Osteocyte (in vitro differentiated cells): ENCODE results near the gene ERGIC1. TPM values are rescaled to one million over a fixed set of nuclear protein-coding genes. Genes with fewer than 3 reads are reported as not detected.

ENCODE experiments used
- DNase-seq: peaks from one replicate; pipeline ENCODE4 v3.0.0; 2021; ENCODE audit warnings: mixed read lengths; ENCODE audit not compliant: unreplicated experiment; ENCODE audit errors: extremely low spot score
- H3K27ac Mint-ChIP-seq: one replicate; pipeline ENCODE4 v1.8.0; 2021; ENCODE audit warnings: mild to moderate bottlenecking, mixed read lengths; ENCODE audit not compliant: unreplicated experiment
- H3K27me3 Mint-ChIP-seq: one replicate; pipeline ENCODE4 v1.8.0; 2021; ENCODE audit warnings: mixed read lengths; ENCODE audit not compliant: unreplicated experiment
- H3K36me3 Mint-ChIP-seq: one replicate; pipeline ENCODE4 v1.8.0; 2021; ENCODE audit warnings: mixed read lengths; ENCODE audit not compliant: unreplicated experiment
- H3K4me1 Mint-ChIP-seq: one replicate; pipeline ENCODE4 v1.8.0; 2021; ENCODE audit warnings: mixed read lengths; ENCODE audit not compliant: unreplicated experiment
- H3K4me3 Mint-ChIP-seq: one replicate; pipeline ENCODE4 v1.8.0; 2021; ENCODE audit warnings: mild to moderate bottlenecking, moderate library complexity, mixed read lengths; ENCODE audit not compliant: unreplicated experiment
- H3K9me3 Mint-ChIP-seq: one replicate; pipeline ENCODE4 v1.8.0; 2021; ENCODE audit warnings: mixed read lengths; ENCODE audit not compliant: unreplicated experiment
- CTCF ChIP-seq: fragments of 200-600 bp; sonication (generic); IDR thresholded peaks from 2 replicates; pipeline ENCODE4 v1.5.0; 2021; ENCODE audit warnings: antibody characterized with exemption, mild to moderate bottlenecking, moderate library complexity
- total RNA-seq: library from RNA; stranded (reverse); gene quantifications from 2 replicates; pipeline ENCODE4 v1.2.1, GENCODE V29; 2021

Gene ERGIC1
- total RNA-seq, 1 donor from 2014 or later = 174 TPM

DNA sequence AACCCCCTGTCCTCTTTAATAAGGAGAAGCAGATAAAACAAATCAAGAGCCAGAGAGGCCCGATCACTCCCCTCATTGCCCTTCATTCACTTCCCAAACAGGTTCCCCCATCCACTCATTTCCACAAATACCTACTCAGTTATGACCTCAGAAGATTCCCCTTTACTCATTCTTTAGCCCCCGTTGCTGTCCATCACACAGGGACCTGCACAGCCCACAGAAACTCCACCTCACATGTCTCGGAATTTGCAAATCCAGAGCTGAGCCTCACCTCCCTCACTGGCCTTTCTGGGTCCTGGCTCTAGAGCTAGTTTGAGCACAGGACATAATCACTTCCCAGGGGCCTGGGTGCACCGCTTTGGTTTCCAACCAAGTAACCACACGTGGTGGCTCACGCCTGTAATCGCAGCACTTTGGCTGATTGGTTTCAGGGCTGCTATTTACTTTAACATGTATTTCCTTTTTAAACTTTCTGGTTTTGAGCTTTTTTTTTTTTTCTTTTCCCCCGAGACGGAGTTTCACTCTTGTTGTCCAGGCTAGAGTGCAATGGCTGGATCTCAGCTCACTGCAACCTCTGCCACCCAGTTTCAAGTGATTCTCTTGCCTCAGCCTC lies 167.3 kb downstream of the ERGIC1 start:
- no peaks in the 10 kb centered on the region for H3K9me3 Mint-ChIP-seq
- peaks cover 14% of the 10 kb centered on the region for H3K4me1 Mint-ChIP-seq

More for the DNA sequence above, 167.3 kb downstream of the ERGIC1 start:
- H3K27me3 Mint-ChIP-seq = no peaks in the 10 kb centered on the region
- H3K4me3 Mint-ChIP-seq = no peak overlapping the region
- no peak overlapping the region for H3K27ac Mint-ChIP-seq
- TF ChIP-seq CTCF = no peak
- no peak for DNase-seq
- peaks cover 16% of the 10 kb centered on the region for H3K36me3 Mint-ChIP-seq

Other genes starting within 250 kb of the ERGIC1 start
- gene NEURL1B, start 193.0 kb upstream of the ERGIC1 start, total RNA-seq = 1.5 and 1.7 TPM in 2 replicates
- 201 and 250 TPM in 2 replicates for gene DUSP1, start 63.1 kb upstream of the ERGIC1 start, total RNA-seq
- gene RPL26L1, start 125.2 kb downstream of the ERGIC1 start, total RNA-seq = 43.5 and 45.1 TPM in 2 replicates
- gene ATP6V0E1, start 149.5 kb downstream of the ERGIC1 start, total RNA-seq = 261 and 282 TPM in 2 replicates
- gene CREBRF, start 222.1 kb downstream of the ERGIC1 start, total RNA-seq = 22.3 and 23.8 TPM in 2 replicates